CD14-positive monocyte (primary cell): Measurements from ENCODE around the gene LIN37. TPM values are rescaled to one million over a fixed set of nuclear protein-coding genes. Genes with fewer than 3 reads are reported as not detected.

Experiments
- DNase-seq, 3 donors: peaks; one replicate each; pipeline ENCODE4 v3.0.0-alpha.2; 2011 to 2022
- H2AFZ ChIP-seq: 2 replicates; pipeline ENCODE4 v1.6.0; 2012; ENCODE audit warnings: mild to moderate bottlenecking, low read depth, low read length, inconsistent platforms; ENCODE audit not compliant: insufficient read depth, poor library complexity, severe bottlenecking
- H3K27ac ChIP-seq, 2 donors: 1 replicate in 1 of 2; 2 replicates in 1 of 2; pipeline ENCODE4 v1.5.1; 2012 to 2013; ENCODE audit warnings: low read length in 2 of 2, control low read depth in 1 of 2, inconsistent platforms in 1 of 2, low read depth in 1 of 2, mild to moderate bottlenecking in 1 of 2
- H3K27me3 ChIP-seq, 2 donors: one replicate each; pipeline versions ENCODE4 v1.6.0 to v1.6.1; 2011 to 2013; ENCODE audit warnings: low read length in 2 of 2; ENCODE audit not compliant: control insufficient read depth in 2 of 2, insufficient read depth in 2 of 2
- H3K36me3 ChIP-seq, 2 donors: replicated peaks in 1 of 2; 1 replicate in 1 of 2; 2 replicates in 1 of 2; pipeline versions ENCODE4 v1.5.1 to v1.6.1; 2012 to 2013; ENCODE audit warnings: low read length in 2 of 2, control low read depth in 1 of 2, inconsistent platforms in 1 of 2, mild to moderate bottlenecking in 1 of 2; ENCODE audit not compliant: insufficient read depth in 2 of 2, control insufficient read depth in 1 of 2
- H3K4me1 ChIP-seq, 2 donors: 1 replicate in 1 of 2; 2 replicates in 1 of 2; pipeline versions ENCODE4 v1.5.1 to v1.6.1; 2012 to 2013; ENCODE audit warnings: low read length in 2 of 2, control low read depth in 1 of 2, inconsistent platforms in 1 of 2, mild to moderate bottlenecking in 1 of 2, moderate library complexity in 1 of 2; ENCODE audit not compliant: insufficient read depth in 2 of 2, control insufficient read depth in 1 of 2
- H3K4me2 ChIP-seq: replicated peaks from 2 replicates; pipeline ENCODE3; 2012; ENCODE audit warnings: low read length, moderate library complexity, mild to moderate bottlenecking; ENCODE audit not compliant: poor library complexity, severe bottlenecking; ENCODE audit errors: extremely low read depth
- H3K4me3 ChIP-seq, 3 experiments: fragments of 200-600 bp in 1 of 3; sonication (generic) in 1 of 3; replicated peaks in 1 of 3; 1 replicate in 2 of 3; 2 replicates in 1 of 3; pipeline ENCODE4 v1.5.1; 2011 to 2013; ENCODE audit warnings: low read length in 3 of 3, mild to moderate bottlenecking in 3 of 3, control low read depth in 2 of 3, low read depth in 2 of 3, inconsistent platforms in 1 of 3, moderate library complexity in 1 of 3
- H3K79me2 ChIP-seq: 2 replicates; pipeline ENCODE4 v1.6.0; 2012; ENCODE audit warnings: mild to moderate bottlenecking, control low read depth, inconsistent platforms, low read length, moderate library complexity; ENCODE audit not compliant: insufficient read depth
- H3K9ac ChIP-seq: 2 replicates; pipeline ENCODE4 v1.6.0; 2017; ENCODE audit warnings: low read length, mild to moderate bottlenecking; ENCODE audit not compliant: insufficient read depth, poor library complexity, severe bottlenecking
- H3K9me3 ChIP-seq, 2 donors: replicated peaks in 1 of 2; 1 replicate in 1 of 2; 2 replicates in 1 of 2; pipeline versions ENCODE4 v1.5.1 to v1.6.1; 2012 to 2013; ENCODE audit warnings: low read length in 2 of 2, control low read depth in 1 of 2; ENCODE audit not compliant: control insufficient read depth in 1 of 2, insufficient read depth in 1 of 2
- H4K20me1 ChIP-seq: 2 replicates; pipeline ENCODE4 v1.6.0; 2012; ENCODE audit warnings: mild to moderate bottlenecking, low read length, control low read depth, moderate library complexity; ENCODE audit not compliant: insufficient read depth
- H3K27ac Mint-ChIP-seq, 7 donors: one replicate each; pipeline ENCODE4 v1.8.0; 2020; ENCODE audit warnings: mild to moderate bottlenecking in 7 of 7, mixed read lengths in 7 of 7, moderate library complexity in 6 of 7, inconsistent platforms in 2 of 7
- H3K27me3 Mint-ChIP-seq, 3 donors: one replicate each; pipeline ENCODE4 v1.8.0; 2021 to 2022; ENCODE audit warnings: low read depth in 3 of 3, mild to moderate bottlenecking in 3 of 3, mixed read lengths in 3 of 3, moderate library complexity in 3 of 3, inconsistent platforms in 1 of 3
- H3K36me3 Mint-ChIP-seq, 2 donors: one replicate each; pipeline ENCODE4 v1.8.0; 2020; ENCODE audit warnings: mixed read lengths in 2 of 2, inconsistent platforms in 1 of 2, mild to moderate bottlenecking in 1 of 2
- H3K4me1 Mint-ChIP-seq: one replicate; pipeline ENCODE4 v1.8.0; 2020; ENCODE audit warnings: mild to moderate bottlenecking, mixed read lengths
- H3K4me3 Mint-ChIP-seq, 2 donors: one replicate each; pipeline ENCODE4 v1.8.0; 2020; ENCODE audit warnings: mild to moderate bottlenecking in 2 of 2, mixed read lengths in 2 of 2, moderate library complexity in 1 of 2
- H3K9me3 Mint-ChIP-seq, 7 donors: one replicate each; pipeline ENCODE4 v1.8.0; 2020 to 2022; ENCODE audit warnings: mixed read lengths in 7 of 7, mild to moderate bottlenecking in 6 of 7, moderate library complexity in 6 of 7, inconsistent platforms in 2 of 7
- WGBS: methylation state at CpG from one replicate; pipeline ENCODE4 v1.1.5; 2013; ENCODE audit warnings: missing lambda C conversion rate; ENCODE audit not compliant: insufficient coverage; 5-methylcytosine and 5-hydroxymethylcytosine counted together
- intact Hi-C, 2 donors: fragments of 100-400 bp; cut with micrococcal nuclease; formaldehyde crosslinking; loops; one replicate each; pipeline versions ENCODE4 v1.15.0 to v1.15.1; 2023
- polyA plus RNA-seq, 3 donors: library from polyadenylated mRNA; depleted of rRNA in 1 of 3; unstranded in 2 of 3; stranded (reverse) in 1 of 3; fragments of 300-500 nt in 2 of 3; fragments of >200 nt in 1 of 3; fragmentation: Illumina TruSeq in 2 of 3; gene quantifications; 1 replicate in 2 of 3; 2 replicates in 1 of 3; pipeline ENCODE4 v1.2.3, GENCODE V29; 2012 to 2021
- TF ChIP-seq, protein P1 (sequence below): fragments of 200-600 bp; IDR thresholded peaks from one replicate; pipeline ENCODE4 v1.8.0; 2022; ENCODE audit warnings: antibody characterized with exemption, mild to moderate bottlenecking

The LIN37 gene
- polyA plus RNA-seq, 3 donors: 5.6 to 28.6 (median 7.2) TPM

DNA sequence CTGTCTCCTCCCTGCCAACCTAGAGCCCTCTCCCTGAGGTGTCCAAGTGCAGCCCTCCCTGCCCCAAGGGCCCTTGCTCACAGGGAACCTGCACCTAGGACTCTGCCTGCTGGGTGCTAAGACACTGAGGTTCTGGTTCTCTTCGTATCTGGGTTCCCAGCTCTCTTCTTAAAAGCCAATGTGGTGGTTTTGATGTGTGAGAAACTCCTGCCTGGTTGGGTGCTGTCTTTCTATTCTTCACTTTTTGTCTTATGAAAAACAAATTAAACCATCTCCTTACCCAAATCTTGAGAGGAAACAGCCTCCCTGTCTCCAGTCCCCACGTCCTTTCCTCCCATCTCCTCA lies 34.9 kb upstream of the LIN37 start:
- Histone ChIP-seq H3K9ac (no peak overlapping the region), H3K27ac (no peak overlapping the region), H3K4me2 (no peak overlapping the region), H3K9me3 (no peaks in the 10 kb centered on the region), H2AFZ (no peak overlapping the region), H4K20me1 (peaks cover 1% of the 10 kb centered on the region), H3K27me3 (no peaks in the 10 kb centered on the region), H3K79me2 (peaks cover 5% of the 10 kb centered on the region), H3K4me3 (no peak overlapping the region), H3K4me1 (peaks cover 13 to 22% of the 10 kb centered on the region in 2 donors), H3K36me3 (no peaks in the 10 kb centered on the region)
- no peaks in the 10 kb centered on the region for H3K36me3 Mint-ChIP-seq
- intact Hi-C loops: no loop called here
- no peak overlapping the region for H3K4me3 Mint-ChIP-seq
- H3K9me3 Mint-ChIP-seq: no peaks in the 10 kb centered on the region
- DNase-seq: no peak
- peak overlapping the region in 1 of 7 donors; percentile 6 for H3K27ac Mint-ChIP-seq
- peaks cover 16% of the 10 kb centered on the region for H3K4me1 Mint-ChIP-seq
- TF ChIP-seq, protein P1, sequence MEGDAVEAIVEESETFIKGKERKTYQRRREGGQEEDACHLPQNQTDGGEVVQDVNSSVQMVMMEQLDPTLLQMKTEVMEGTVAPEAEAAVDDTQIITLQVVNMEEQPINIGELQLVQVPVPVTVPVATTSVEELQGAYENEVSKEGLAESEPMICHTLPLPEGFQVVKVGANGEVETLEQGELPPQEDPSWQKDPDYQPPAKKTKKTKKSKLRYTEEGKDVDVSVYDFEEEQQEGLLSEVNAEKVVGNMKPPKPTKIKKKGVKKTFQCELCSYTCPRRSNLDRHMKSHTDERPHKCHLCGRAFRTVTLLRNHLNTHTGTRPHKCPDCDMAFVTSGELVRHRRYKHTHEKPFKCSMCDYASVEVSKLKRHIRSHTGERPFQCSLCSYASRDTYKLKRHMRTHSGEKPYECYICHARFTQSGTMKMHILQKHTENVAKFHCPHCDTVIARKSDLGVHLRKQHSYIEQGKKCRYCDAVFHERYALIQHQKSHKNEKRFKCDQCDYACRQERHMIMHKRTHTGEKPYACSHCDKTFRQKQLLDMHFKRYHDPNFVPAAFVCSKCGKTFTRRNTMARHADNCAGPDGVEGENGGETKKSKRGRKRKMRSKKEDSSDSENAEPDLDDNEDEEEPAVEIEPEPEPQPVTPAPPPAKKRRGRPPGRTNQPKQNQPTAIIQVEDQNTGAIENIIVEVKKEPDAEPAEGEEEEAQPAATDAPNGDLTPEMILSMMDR: no peak
- WGBS: no CpG with 5 or more reads among the region's 2 CpGs
- peaks cover 4 to 6% (median 6%) of the 10 kb centered on the region in 3 donors for H3K27me3 Mint-ChIP-seq

DNA sequence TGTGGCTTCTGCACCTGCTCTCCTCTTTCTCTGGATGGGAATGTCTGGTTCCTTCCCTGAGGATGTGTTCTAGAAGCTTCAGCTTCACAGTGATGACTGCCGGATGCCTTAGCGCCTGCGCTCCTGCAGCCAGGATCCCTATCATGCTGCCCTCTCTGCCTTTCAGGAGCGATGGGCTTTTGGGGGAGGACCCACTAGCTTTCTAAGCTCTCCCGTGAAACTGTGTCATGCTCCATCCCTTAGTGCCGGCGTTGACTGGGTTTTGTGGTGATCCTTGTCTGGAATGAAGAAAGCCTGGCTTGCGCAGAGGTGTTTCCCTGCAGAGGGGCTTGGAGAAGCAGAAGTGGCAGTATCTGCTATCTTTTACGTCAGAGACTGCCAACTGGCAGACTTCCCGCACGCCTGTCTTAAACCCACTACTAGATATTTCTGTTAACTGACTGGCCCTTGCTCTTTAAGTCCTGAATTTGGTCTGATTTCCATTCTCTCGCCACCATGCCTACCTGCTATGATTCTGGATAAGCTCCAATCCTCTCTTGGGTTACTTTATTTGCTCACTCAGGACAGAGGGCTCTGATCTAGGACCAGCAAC lies 34.4 kb upstream of the LIN37 start:
- peaks cover 21% of the 10 kb centered on the region for H3K4me1 Mint-ChIP-seq
- intact Hi-C loops: no loop called here
- Histone ChIP-seq H4K20me1 (peaks cover 7% of the 10 kb centered on the region), H3K4me1 (peaks cover 18 to 27% of the 10 kb centered on the region in 2 donors), H2AFZ (no peak overlapping the region), H3K27me3 (no peaks in the 10 kb centered on the region), H3K27ac (no peak overlapping the region), H3K79me2 (peaks cover 10% of the 10 kb centered on the region), H3K4me3 (no peak overlapping the region), H3K36me3 (no peaks in the 10 kb centered on the region), H3K9me3 (no peaks in the 10 kb centered on the region), H3K9ac (no peak overlapping the region), H3K4me2 (no peak overlapping the region)
- no peak overlapping the region for H3K4me3 Mint-ChIP-seq
- H3K27ac Mint-ChIP-seq: no peak overlapping the region
- TF ChIP-seq, protein P1: no peak
- WGBS: 82% methylated on average over 8 of the region's 12 CpGs
- no peak for DNase-seq
- no peaks in the 10 kb centered on the region for H3K36me3 Mint-ChIP-seq
- peaks cover 4 to 6% (median 6%) of the 10 kb centered on the region in 3 donors for H3K27me3 Mint-ChIP-seq
- no peaks in the 10 kb centered on the region for H3K9me3 Mint-ChIP-seq
